Body of pancreas (tissue), 4 donors: ENCODE results near the gene LRP2BP.

Experiments
- CTCF ChIP-seq, 7 experiments: fragments of 450-650 bp in 4 of 7; fragments of 200-600 bp in 3 of 7; sonication (generic) in 3 of 7; IDR thresholded peaks; one replicate each; pipeline ENCODE4 v1.5.1; 2016 to 2019; ENCODE audit warnings: antibody characterized with exemption in 7 of 7
- POLR2A ChIP-seq, 3 donors: fragments of 450-650 bp; IDR thresholded peaks; one replicate each; pipeline ENCODE4 v1.6.1; 2016; ENCODE audit warnings: antibody characterized with exemption in 3 of 3, mild to moderate bottlenecking in 2 of 3

GRCh38 chr4:185334326-185334725 lies 61.4 kb downstream of the LRP2BP start:
- TF ChIP-seq CTCF (IDR thresholded peaks at IDR 0.05) = no peak
- no peak for TF ChIP-seq POLR2A (IDR thresholded peaks at IDR 0.05)
